SIG-M5 treated with dmso at 0.1 percent for 504 hours (cell line): ENCODE results near the gene DPYD.
A peak's percentile ranks its signal among the peaks of the same experiment; 100 is the strongest.
"Not testable (repeated sequence)": the region's sequence is repeated elsewhere in the genome, so short reads cannot be mapped to it uniquely, and the experiment has no call there.

ENCODE experiments used
- DNase-seq: peaks from one replicate; lab custom pipeline; 2025; ENCODE audit not compliant: unreplicated experiment; lab: John Stamatoyannopoulos, UW

Gene DPYD

DNA sequence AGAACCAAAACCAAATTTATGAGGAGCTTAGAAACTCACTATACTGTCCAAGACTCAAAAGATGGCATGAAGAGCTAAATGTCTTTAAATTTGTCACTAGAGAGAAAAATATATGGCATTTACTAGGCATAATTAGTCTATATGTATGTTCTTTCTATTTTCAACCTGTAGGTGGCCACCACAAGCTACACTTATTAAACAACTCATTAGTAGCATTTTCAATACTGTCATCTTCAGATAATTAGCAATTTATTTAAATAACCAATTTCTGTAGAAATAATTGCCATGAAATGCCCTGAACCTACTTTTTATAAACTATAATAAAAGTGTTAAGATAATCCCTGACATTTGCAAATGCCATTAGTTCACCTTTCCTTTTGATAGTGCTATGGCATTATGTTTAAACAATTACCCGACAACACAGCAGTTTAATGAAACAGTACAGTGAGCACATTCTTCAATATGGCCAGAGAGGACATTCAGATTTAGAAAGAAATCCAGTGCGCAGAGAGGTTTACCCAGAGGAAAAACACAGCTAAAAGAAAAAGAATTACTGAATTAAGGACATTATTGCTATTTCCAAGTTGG is 676.8 kb downstream of the DPYD start:
- DNase-seq, result peak; percentile 1

DNA sequence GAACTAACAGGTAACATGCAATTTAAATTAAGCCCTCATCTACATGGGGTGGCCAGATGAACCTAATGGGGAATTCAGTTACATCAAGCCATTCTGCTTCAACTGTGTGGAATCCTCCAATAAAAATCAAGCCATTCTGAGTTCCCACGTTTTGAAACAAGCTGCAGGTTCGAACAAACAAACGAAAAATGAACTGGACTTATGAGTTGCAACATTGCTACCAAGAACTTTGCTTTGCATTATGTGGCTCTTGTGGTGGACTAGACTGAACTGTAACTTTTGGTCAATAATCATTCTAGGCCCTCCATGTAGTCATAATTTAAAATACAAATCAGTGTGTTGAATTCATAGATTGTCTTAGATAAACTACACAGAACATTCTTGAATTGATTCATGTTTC is 682.0 kb downstream of the DPYD start:
- no peak for DNase-seq

DNA sequence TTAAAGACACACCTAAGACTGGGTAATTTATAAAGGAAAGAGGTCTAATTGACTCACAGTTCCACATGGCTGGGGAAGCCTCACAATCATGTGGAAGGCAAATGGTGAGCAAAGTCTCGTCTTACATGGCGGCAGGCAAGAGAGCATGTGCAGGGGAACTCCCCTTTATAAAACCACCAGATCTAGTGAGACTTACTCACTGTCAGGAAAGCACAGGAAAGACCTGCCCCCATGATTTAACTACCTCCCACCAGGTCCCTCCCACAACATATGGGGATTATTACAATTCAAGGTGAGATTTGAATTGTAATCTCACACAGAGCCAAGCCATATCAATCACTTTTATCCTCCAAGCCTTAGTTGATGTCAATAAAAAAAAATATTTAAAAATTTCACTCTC is 689.5 kb downstream of the DPYD start:
- not testable (repeated sequence) for DNase-seq

DNA sequence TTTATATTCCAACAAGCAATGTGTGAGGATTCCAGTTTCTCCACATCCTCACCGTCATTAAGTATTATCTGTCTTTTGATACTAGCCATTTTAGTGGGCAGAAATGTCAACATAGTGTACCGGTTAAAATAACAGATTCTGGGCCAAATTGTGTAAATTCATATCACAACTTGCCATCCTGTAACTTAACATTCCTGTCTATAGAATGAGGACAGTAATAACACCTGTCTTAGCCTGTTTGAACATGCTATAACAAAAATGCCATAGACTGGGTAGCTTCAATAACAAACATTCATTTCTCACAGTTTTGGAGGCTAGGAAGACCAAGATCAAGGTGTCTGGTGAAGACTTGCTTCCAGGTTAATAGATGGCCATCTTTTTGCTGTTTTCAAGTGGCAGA is 708.2 kb downstream of the DPYD start:
- DNase-seq, result no peak

DNA sequence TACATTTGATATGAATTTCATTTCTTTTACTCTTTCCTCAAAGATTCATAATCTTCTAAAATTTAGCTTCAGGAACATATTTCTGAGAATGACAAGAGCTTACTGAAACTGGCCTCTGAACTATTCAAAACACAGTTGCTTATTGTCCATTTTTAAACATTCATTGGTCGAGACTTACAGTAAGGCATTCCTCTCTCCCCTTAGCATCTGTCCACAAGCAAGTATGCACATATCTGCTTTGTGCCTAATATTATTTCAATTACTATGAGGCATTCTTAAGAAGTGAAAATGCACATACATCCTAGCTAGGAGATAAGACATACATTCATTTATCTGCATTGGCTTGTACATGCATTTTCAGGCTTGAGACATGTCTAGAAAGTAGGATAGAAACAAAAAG is 710.5 kb downstream of the DPYD start:
- DNase-seq, result no peak

DNA sequence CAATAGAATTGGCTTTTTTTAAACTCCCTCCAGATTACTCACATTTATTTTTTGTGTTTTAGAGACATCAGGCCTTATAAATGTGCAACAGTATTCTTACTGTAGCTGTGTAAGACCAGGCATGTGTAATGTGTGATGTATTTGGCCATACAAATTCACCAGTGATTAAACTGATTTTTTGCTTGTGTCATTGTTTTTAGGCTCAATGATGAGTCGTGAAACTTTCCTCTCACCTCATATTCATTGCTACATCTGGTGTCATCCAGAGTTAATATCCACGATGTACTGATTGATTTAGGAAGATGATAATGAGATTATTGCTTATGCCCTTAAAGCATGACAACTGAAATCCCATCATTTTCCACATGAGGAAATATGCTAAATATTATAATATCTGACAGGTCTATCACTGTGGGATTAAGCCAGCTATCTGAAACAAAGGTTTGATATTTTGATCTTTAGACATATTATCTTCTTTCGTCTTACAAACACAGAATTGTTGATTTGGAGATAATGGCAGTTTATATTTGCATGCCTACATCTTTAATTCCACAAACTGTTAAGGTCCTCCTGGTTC is 711.4 kb downstream of the DPYD start:
- no peak for DNase-seq

DNA sequence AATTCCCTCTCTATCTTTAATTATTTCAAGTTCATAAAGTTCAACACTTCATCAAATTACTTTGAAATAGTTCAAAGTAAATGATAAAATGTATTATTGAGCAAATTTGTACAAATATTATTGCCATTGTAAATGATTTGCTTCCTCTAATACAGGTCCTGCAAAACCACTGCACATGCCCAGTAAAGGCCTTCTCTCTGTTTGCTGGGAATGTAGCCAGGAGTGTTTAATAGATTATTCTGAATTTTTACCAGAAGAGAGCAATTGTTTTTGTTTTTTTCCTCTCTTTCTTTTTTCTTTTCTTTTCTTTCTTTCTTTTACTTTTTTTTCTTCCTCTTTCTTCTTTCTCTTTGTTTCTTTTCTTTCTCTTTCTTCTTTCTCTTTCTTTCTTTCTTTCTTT is 713.0 kb downstream of the DPYD start:
- no peak for DNase-seq

DNA sequence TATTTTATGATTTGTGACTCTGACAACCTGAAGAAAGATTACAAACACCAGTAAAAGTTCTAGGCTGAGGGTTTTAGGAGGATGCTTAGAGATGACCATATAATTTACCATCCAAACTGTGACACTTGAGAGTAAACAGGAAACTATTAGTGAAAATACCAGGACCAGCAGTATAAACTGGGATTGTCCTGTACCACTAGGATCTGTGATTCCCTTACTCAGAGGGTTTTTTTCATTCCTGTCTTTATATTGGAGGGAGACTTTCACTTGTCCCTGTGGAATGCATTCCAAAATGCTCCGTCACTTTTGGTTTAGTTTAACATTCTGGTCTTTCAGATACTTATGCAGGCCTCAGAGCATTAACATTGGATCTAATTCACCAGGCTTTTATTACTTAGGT is 716.4 kb downstream of the DPYD start:
- no peak for DNase-seq

DNA sequence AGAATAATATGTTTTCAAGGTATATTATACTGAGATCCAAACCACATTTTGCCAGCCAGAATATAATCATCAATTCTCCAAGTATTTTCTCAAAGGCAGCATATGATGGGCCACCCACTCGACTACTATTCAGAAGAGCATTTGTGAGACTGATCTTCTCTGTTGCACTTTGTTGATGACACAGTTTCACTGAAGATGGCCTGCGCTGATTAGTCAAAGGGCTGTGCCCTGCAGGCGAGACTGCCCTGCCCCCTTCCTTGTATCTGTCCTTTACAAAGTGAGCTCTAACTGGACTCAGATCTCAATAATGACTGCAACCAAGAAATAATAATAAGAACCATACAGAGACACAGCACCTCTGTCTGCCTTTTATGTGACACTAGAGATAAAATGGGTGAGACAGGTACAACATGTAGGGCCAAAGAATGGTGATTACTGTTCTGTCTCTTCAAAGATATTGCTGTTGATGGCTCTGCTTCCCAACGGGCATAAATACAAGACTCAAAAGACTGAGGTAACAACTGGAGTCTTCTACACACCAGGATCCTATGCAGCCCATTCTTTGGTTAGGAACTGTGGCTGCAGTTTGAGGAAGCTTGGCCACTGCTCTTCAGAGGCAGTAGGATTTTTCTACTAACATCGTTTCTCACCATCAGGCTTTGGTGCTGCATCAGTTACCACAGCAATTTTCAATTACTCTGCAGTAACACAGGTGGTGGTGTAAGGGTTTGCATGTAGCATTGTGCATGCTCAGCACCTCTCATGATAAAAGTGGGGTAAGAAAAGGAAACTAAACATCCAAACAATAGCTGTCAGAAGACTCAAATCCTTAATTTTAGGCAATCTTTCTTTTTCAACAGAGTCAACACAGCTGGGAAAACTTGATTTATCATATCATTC is 718.1 kb downstream of the DPYD start:
- DNase-seq, result no peak

DNA sequence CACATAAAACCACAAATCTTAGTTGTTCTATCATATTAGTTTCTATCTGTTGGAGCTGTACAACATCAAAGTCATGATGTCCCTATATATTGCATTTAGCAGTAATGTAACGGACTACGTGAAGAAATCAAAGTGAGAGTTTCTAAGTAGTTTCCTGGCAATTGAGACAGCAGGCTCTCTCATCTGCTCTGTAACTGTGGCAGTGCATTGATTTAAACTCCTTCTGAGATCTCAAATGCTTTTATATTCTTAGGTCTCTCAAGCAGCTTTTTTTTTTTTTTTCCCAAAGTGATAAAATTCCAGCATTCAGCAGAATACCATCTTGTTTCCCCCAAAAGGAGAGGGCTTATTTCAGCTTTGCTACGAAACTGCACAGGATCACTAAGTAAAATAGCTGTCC is 719.2 kb downstream of the DPYD start:
- DNase-seq, result no peak

DNA sequence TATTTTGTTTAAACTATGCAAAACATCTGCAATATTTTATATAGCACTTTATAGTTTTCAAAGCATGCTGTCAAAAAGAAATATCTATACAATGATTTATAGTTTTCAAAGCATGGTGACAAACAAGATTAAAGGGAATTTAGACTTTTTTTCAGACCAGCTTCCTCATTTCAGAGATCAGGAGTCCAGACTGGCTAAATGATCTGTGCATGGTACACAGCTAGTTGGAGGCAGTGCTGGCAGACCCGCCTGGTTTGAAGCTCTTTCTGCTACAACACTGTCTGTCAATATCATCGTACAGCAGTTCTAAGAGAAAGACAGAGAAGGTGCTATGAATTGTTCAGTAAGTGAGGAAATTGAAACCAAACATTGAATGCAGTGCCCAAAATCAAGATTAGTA is 720.2 kb downstream of the DPYD start:
- no peak for DNase-seq

DNA sequence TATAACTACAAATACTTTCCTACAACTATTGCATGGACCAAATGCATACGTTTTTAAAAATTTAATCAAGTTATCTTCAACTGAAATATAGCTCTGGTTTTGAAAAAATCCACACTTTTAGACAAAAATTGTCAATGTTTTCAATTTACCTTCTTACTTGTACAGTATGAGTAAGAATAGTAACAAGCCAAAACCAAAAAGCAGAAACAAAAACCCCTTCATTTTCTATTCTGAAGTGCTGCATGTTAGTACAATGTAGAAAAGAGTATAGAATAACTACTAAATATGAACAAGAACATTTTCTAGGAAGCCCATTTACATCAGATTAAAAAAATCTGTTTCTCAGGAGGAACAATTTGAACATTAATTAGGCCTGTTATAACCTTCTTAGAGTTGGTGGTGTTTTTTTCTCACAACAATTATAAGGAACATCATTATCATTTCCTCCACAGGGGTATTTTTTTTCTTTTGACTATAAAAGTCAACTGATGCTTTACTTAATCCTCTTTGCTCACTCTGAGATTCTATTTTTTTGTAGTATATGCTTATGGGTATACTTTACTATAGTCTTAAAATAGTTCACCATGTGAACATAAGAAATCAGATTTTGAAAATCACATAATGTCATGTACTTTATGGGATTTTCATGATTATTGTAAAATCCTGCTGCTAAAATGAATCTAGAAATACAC is 723.9 kb downstream of the DPYD start:
- DNase-seq, result no peak

DNA sequence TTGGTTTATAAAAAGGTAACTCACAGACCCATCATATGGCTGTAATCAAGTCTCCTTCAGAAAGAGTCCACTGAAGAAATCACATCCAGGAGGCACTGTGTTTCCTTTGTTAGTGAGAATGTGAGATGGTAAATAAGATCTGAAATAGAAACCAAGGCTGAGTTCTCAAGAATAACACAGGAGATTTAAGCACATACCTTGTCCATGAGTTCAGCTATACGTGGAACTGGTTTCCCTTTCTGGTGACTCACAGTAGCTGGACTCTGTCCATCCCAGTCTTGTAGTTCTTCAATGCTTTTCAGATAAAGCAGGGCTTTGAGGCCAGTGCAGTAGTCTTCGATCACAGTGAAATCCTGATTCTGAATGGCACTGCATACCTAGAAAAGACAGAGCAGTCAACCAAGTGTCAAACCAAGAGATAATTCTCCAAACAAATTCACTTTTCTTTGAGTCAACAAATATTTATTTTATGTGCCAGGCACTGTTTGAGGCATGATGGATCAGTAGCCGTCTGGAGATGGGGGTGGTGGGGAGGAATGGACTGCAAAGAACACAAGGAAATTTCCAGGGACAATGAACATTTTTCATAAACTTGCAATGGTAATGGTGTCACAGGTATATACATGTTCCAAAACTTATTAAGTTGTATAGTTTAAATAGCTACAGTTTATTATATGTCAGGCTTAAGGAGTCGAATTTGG is 727.8 kb downstream of the DPYD start:
- peak; percentile 30 for DNase-seq

DNA sequence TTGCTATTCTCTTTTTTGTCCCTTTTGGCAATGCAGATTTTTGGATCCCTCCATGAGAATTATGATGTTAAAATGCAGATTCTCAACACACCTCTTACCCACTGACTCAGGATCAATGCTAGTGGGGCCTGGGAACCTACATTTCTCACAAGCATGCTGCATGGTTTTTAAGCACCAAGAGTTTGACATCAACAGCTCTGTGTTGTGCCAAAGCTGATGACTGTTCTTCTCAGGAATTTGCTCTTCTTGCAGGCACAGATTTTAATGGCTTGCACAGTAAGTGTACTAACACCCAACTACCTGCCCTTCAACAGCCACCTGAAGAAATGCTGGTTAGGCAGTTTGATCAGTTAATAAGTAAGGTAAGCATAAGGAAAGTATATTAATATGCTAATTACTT is 730.5 kb downstream of the DPYD start:
- DNase-seq, result no peak

DNA sequence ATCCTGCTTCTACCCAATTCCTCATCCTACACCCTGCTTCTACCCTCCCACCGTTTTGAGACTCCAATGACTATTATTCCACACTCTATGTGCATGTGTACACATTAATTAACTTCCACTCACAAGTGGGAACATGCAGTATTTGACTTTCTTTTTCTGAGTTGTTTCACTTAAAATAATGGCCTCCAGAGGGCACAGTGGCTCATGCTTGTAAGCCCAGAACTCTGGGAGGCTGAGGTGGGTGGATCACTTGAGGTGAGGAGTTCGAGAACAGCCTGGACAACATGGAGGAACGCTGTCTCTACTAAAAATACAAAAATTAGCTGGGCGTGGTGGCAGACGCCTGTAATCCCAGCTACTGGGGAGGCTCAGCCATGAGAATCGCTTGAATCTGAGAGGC is 734.5 kb downstream of the DPYD start:
- DNase-seq, result no peak

DNA sequence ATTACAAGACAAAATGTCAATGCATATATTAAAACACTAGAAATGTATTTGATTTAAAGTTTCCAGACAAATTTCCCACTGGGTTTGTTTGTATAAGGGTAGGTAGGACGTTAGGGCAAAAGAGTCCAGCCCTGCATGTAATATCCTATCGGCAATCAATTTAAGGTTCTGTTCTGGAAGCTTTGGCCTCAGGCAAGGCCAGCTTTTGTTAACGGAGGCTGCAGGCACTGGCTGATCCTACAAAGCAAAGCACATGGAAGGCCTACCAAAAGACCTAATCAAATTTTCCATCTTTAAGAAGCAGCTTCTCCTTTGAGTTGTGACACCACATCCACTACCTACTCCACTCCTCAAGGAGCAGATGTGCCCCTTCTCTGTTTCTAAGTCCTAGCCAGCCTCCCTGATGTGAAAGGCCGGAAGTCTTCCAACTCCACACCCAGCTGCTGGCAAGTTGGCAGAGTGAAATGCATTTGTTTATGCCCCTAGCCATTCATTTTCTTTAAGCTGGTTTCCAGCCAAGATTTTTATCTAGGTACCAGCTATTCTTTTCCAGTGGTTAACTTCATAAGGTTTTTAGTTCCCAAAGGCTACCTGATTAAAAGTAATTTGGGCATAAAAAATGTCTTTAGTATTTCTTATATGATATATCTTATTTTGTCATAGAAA is 746.7 kb downstream of the DPYD start:
- no peak for DNase-seq

DNA sequence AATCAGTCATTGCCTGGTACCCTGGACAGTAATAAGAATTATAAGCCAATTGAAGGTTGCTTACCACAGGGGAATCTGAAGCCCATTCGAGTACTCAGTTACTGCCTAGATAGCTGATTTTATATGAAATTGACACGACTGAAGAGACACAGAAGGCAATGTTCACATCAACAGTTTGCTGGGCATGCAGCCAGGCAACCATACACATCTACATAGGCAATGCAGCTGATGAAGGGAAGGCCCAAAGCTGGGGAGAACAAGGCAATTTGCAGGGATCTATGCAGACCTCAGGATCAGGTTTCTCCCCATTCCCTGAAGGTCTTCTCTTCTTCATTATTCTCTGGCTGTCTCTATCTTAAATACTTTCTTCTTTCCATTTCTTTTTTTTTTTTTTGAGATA is 750.5 kb downstream of the DPYD start:
- DNase-seq, result no peak

DNA sequence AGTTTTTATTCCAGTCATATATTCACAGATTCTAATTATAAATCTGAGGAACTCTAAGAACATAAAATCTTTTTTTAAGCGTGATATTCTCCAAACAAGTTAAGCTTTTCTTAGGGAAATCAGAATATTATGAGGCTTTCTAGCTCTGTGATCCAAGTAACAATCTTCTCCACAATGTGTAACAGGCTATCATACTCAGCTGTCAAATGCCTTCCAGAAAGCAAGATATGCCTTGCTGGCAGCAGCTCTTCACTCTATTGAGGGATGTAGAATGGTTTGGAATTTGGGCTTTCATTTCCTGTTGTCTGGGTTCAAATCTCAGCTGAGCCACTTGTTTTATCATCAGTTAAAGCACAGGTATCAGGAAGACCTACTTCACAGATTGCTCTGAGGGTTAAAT is 752.8 kb downstream of the DPYD start:
- no peak for DNase-seq

DNA sequence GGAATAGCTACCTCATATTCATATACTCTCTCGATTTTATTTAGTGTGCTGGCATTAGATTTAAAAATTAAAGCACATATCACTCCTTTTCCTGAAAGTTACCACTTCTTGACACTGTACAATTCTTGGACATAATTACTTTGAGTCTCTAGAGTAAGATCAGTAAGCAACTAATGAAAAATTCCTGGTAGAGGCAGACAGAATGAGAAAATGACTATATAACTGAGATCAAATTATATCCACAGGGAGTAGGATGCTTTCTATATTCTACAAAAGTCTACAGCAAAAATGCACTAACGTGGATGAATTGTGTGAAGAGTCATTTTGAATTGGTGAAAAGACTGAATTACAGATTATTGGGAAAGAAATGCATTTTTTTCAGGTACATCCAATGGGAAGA is 753.6 kb downstream of the DPYD start:
- no peak for DNase-seq

DNA sequence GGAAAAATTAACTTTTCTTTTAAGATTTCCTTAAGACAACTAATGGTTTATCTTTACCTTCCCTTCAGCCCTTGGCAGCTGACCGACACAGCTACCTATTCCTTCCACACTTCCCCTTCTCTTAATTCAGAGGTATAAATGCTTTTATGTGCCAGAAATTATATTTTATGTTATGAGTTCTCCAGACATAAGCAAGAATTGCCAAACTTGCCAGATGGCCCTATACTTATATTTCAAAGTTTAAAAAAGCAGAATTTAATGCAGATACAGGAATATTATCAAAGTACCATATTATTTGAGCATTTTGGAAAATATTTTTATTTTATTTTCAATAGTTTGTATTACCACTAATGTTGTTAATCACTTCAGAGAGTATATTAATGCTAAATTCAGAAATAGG is 754.2 kb downstream of the DPYD start:
- no peak for DNase-seq

DNA sequence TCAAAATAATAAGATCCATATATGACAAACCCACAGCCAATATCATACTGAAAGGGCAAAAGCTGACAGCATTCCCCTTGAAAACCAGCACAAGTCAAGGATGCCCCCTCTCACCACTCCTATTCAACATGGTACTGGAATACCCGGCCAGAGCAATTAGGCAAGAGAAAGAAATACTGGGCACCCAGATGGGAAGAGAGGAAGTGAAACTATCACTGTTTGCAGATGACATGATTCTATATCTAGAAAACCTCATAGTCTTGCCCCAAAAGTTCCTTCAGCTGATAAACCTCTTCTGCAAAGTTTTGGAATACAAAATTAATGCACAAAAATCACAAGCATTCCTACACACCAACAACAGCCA is 756.6 kb downstream of the DPYD start:
- DNase-seq, result peak; percentile 77
